ENCODE data around the gene HMX3. TPM values are rescaled to one million over a fixed set of nuclear protein-coding genes. Genes with fewer than 3 reads are reported as not detected.
A peak's percentile ranks its signal among the peaks of the same experiment; 100 is the strongest.

The HMX3 gene
- total and polyA plus RNA-seq, 2 of the 13 experiments (the other 11 are each of a cell fraction or from before 2014, with no cell fraction given) = not detected

- TF ChIP-seq ZNF281 (CRISPR knock-in tag; IDR thresholded peaks at IDR 0.05; ENCODE audit: borderline replicate concordance) (no peak), SRSF9 (IDR thresholded peaks at IDR 0.05; ENCODE audit: borderline replicate concordance, insufficient read depth, low read depth, low read length, poor library complexity, severe bottlenecking) (no peak), PCBP2 (optimal IDR thresholded peaks at IDR 0.05; ENCODE audit: low read depth, low read length, poor library complexity, severe bottlenecking) (no peak), ZNF142 (CRISPR knock-in tag; IDR thresholded peaks at IDR 0.05) (no peak), HIC2 (CRISPR knock-in tag; IDR thresholded peaks at IDR 0.05; ENCODE audit: low read depth) (no peak), FOXK1 (CRISPR knock-in tag; IDR thresholded peaks at IDR 0.05; ENCODE audit: borderline replicate concordance, low read depth) (peak; percentile 77; the same call in 1 of the 2 replicates), ONECUT2 (CRISPR knock-in tag; IDR thresholded peaks at IDR 0.05) (no peak), ZNF20 (CRISPR knock-in tag; IDR thresholded peaks at IDR 0.05) (no peak), HOXA7 (CRISPR knock-in tag; IDR thresholded peaks at IDR 0.05) (no peak), ZBTB42 (CRISPR knock-in tag; IDR thresholded peaks at IDR 0.05) (no peak), ZNF709 (CRISPR knock-in tag; IDR thresholded peaks at IDR 0.05) (no peak), REPIN1 (CRISPR knock-in tag; IDR thresholded peaks at IDR 0.05; ENCODE audit: borderline replicate concordance, low read depth) (no peak), ZBTB7A (CRISPR knock-in tag; IDR thresholded peaks at IDR 0.05) (no peak), ZNF232 (CRISPR knock-in tag; IDR thresholded peaks at IDR 0.05; ENCODE audit: borderline replicate concordance) (no peak), HOXA5 (CRISPR knock-in tag; IDR thresholded peaks at IDR 0.05) (peak; percentile 17), MAFK (conservative IDR thresholded peaks at IDR 0.05 in 1 of 2, IDR thresholded peaks at IDR 0.05 in 1 of 2; ENCODE audit: low read length in 2 of 2) (0 out of 4 replicates have a peak, but pooled peaks of 1 of the 2 experiments have one; percentile 7), CENPT (CRISPR knock-in tag; IDR thresholded peaks at IDR 0.05; ENCODE audit: low read depth) (0 out of 2 replicates have a peak, but pooled peaks have one; percentile 13), EP300 (IDR thresholded peaks at IDR 0.05; ENCODE audit: low read depth in 2 of 2, low read length in 2 of 2) (0 out of 4 replicates have a peak, but pooled peaks of 1 of the 2 experiments have one; percentile 9), EP300 (CRISPR knock-in tag; IDR thresholded peaks at IDR 0.05; ENCODE audit: borderline replicate concordance) (0 out of 2 replicates have a peak, but pooled peaks have one; percentile 35)
These were observed 18.4 kb downstream of the HMX3 start, which contains the start of gene BUB3 (continued) for GRCh38 chr10:123154092-123154710.
